GM12878 (cell line): ENCODE measurements around the gene GDI2. TPM values are rescaled to one million over a fixed set of nuclear protein-coding genes. Genes with fewer than 3 reads are reported as not detected.

Source experiments
- BHLHE40 ChIP-seq, 2 experiments: fragments of 450-650 bp in 1 of 2; IDR thresholded peaks; 2 replicates each; pipeline ENCODE4 v1.6.1; 2011 to 2017; ENCODE audit warnings: low read depth in 2 of 2, borderline replicate concordance in 1 of 2, improper control_type of control experiment in 1 of 2, low read length in 1 of 2, mild to moderate bottlenecking in 1 of 2
- CEBPB ChIP-seq, 2 experiments: fragments of 150-350 bp in 1 of 2; IDR thresholded peaks; 2 replicates each; pipeline ENCODE4 v1.6.1; 2012 to 2014; ENCODE audit warnings: low read depth in 2 of 2, low read length in 2 of 2, borderline replicate concordance in 1 of 2, inconsistent platforms in 1 of 2
- CUX1 ChIP-seq: IDR thresholded peaks from 2 replicates; pipeline ENCODE4 v1.6.1; 2012; ENCODE audit warnings: improper control_type of control experiment, low read depth, low read length; ENCODE audit not compliant: insufficient replicate concordance
- EP300 ChIP-seq, 2 experiments: fragments of 150-350 bp in 1 of 2; IDR thresholded peaks; 2 replicates each; pipeline ENCODE4 v1.6.1; 2011 to 2012; ENCODE audit warnings: low read depth in 2 of 2, low read length in 2 of 2, borderline replicate concordance in 1 of 2, improper control_type of control experiment in 1 of 2, inconsistent platforms in 1 of 2; ENCODE audit not compliant: control insufficient read depth in 1 of 2
- EZH2 ChIP-seq: IDR thresholded peaks from 2 replicates; pipeline ENCODE4 v1.6.1; 2012; ENCODE audit warnings: low read depth, mild to moderate bottlenecking, control low read depth, inconsistent platforms, low read length, borderline replicate concordance; ENCODE audit not compliant: control insufficient read depth
- IKZF1 ChIP-seq: fragments of 450-650 bp; conservative IDR thresholded peaks from 2 replicates; pipeline ENCODE4 v1.6.1; 2017; ENCODE audit warnings: antibody characterized with exemption, mild to moderate bottlenecking
- LARP7 ChIP-seq: fragments of 450-650 bp; IDR thresholded peaks from 2 replicates; pipeline ENCODE4 v1.6.1; 2017; ENCODE audit warnings: mild to moderate bottlenecking
- NR2F1 ChIP-seq: fragments of 450-650 bp; conservative IDR thresholded peaks from 2 replicates; pipeline ENCODE4 v1.6.1; 2017; ENCODE audit warnings: mild to moderate bottlenecking
- POLR2A ChIP-seq: IDR thresholded peaks from 2 replicates; pipeline ENCODE4 v1.6.1; 2011; ENCODE audit warnings: low read depth, mild to moderate bottlenecking, low read length
- RUNX3 ChIP-seq: IDR thresholded peaks from 2 replicates; pipeline ENCODE4 v1.6.1; 2012; ENCODE audit warnings: low read length, inconsistent platforms
- TCF7 ChIP-seq: IDR thresholded peaks from 2 replicates; pipeline ENCODE4 v1.6.1; 2014; ENCODE audit warnings: antibody characterized with exemption, borderline replicate concordance
- ZNF207 ChIP-seq: fragments of 450-650 bp; IDR thresholded peaks from 2 replicates; pipeline ENCODE4 v1.6.1; 2014; ENCODE audit warnings: antibody characterized with exemption, mild to moderate bottlenecking, borderline replicate concordance
- ZNF592 ChIP-seq: fragments of 450-650 bp; IDR thresholded peaks from 2 replicates; pipeline ENCODE4 v1.6.1; 2017; ENCODE audit warnings: mild to moderate bottlenecking, moderate library complexity
- ZZZ3 ChIP-seq: IDR thresholded peaks from 2 replicates; pipeline ENCODE4 v1.6.1; 2011; ENCODE audit warnings: low read depth; ENCODE audit not compliant: control insufficient read depth, insufficient read length
- polyA plus RNA-seq, 11 experiments: library from polyadenylated mRNA; depleted of rRNA in 4 of 11; unstranded in 6 of 11; stranded (reverse) in 5 of 11; fragments of >200 nt; fragmentation: Nextera tagmentation in 4 of 11; fragmentation: Illumina TruSeq in 1 of 11; extraction: Ambion mirVana in 4 of 11; extraction: Trizol in 1 of 11; gene quantifications; 1 replicate in 1 of 11; 2 replicates in 10 of 11; pipeline versions ENCODE4 v1.2.1 to v1.2.3, GENCODE V29; 2011 to 2016; ENCODE audit warnings: inconsistent platforms in 2 of 11, missing spikeins in 2 of 11, low read depth in 1 of 11
- total RNA-seq, 4 experiments: library from RNA; depleted of rRNA in 3 of 4; stranded (reverse); fragments of >200 nt in 3 of 4; fragmentation: Illumina TruSeq in 1 of 4; extraction: Trizol in 1 of 4; gene quantifications; 2 replicates each; pipeline versions ENCODE4 v1.2.1 to v1.2.3, GENCODE V29; 2013 to 2021

The GDI2 gene
- total and polyA plus RNA-seq, 10 of the 15 experiments (the other 5 are each of a cell fraction or from before 2014, with no cell fraction given) = 261 to 395 (median 276) TPM

- no peak for TF ChIP-seq CUX1
- TF ChIP-seq IKZF1 = no peak
- TF ChIP-seq ZZZ3 = no peak
- no peak for TF ChIP-seq ZNF592
- TF ChIP-seq NR2F1 = peak; percentile 80
- TF ChIP-seq CEBPB (IDR thresholded peaks at IDR 0.05; ENCODE audit: borderline replicate concordance in 1 of 2, low read depth in 2 of 2, low read length in 2 of 2) = no peak
- TF ChIP-seq BHLHE40 (IDR thresholded peaks at IDR 0.05; ENCODE audit: borderline replicate concordance in 1 of 2, low read depth in 2 of 2, low read length in 1 of 2) = 0 out of 4 replicates have a peak, but pooled peaks of 1 of the 2 experiments have one; percentile 35
- 0 out of 4 replicates have a peak, but pooled peaks of 1 of the 2 experiments have one; percentile 2 for TF ChIP-seq EP300 (IDR thresholded peaks at IDR 0.05; ENCODE audit: borderline replicate concordance in 1 of 2, control insufficient read depth in 1 of 2, low read depth in 2 of 2, low read length in 2 of 2)
- no peak for TF ChIP-seq EZH2
- TF ChIP-seq POLR2A = 0 out of 2 replicates have a peak, but pooled peaks have one; percentile 7
- peak; percentile 7; the same call in 1 of the 2 replicates for TF ChIP-seq RUNX3
- no peak for TF ChIP-seq TCF7
- TF ChIP-seq LARP7 = peak; percentile 85; the same call in 1 of the 2 replicates
- no peak; the same call in 1 of the 2 replicates for TF ChIP-seq ZNF207
Measured at GRCh38 chr10:5812283-5813090, 747 bp downstream of the GDI2 start (continued).
